ENCODE data around the gene ANKRD35. TPM values are rescaled to one million over a fixed set of nuclear protein-coding genes. Genes with fewer than 3 reads are reported as not detected.

The ANKRD35 gene
- total and polyA plus RNA-seq, 9 of the 15 experiments (the other 6 are each of a cell fraction or from before 2014, with no cell fraction given), result 0.07 to 0.14 (median 0.07) TPM; not detected in 5

- TF ChIP-seq ZHX1 (conservative IDR thresholded peaks at IDR 0.05; ENCODE audit: low read length) (0 out of 2 replicates have a peak, but pooled peaks have one; percentile 55), GTF3C2 (IDR thresholded peaks at IDR 0.05; ENCODE audit: borderline replicate concordance, extremely low read depth, insufficient read length) (no peak), THAP7 (CRISPR knock-in tag; IDR thresholded peaks at IDR 0.05) (no peak), PHF8 (IDR thresholded peaks at IDR 0.05; ENCODE audit: borderline replicate concordance, low read length) (peak; percentile 74; the same call in 1 of the 2 replicates), TCFL5 (CRISPR knock-in tag; conservative IDR thresholded peaks at IDR 0.05) (no peak), SMARCA5 (IDR thresholded peaks at IDR 0.05) (no peak), BCOR (IDR thresholded peaks at IDR 0.05) (peak; percentile 58; the same call in 1 of the 2 replicates), CREM (IDR thresholded peaks at IDR 0.05; ENCODE audit: low read depth) (peak; percentile 84), NCOA6 (IDR thresholded peaks at IDR 0.05) (no peak), HNRNPL (IDR thresholded peaks at IDR 0.05; ENCODE audit: low read depth, low read length) (no peak), GTF2B (IDR thresholded peaks at IDR 0.05; ENCODE audit: extremely low read depth, insufficient read length) (no peak), MEIS2 (IDR thresholded peaks at IDR 0.05; ENCODE audit: partially characterized antibody) (no peak), ERF (CRISPR knock-in tag; IDR thresholded peaks at IDR 0.05) (no peak), RNF2 (IDR thresholded peaks at IDR 0.05) (no peak), PBX2 (CRISPR knock-in tag; IDR thresholded peaks at IDR 0.05; ENCODE audit: low read depth) (no peak), PBX2 (tag; conservative IDR thresholded peaks at IDR 0.05; ENCODE audit: low read depth) (no peak), USF2 (CRISPR knock-in tag; IDR thresholded peaks at IDR 0.05) (no peak)
These were observed 32.7 kb upstream of the ANKRD35 start, which contains the start of gene PEX11B (continued) for GRCh38 chr1:145918144-145918991.
